Common myeloid progenitor, CD34-positive (primary cell): ENCODE measurements around the gene LIPA.

Experiments
- CTCF ChIA-PET: fragments of 350-600 bp; sonication (Branson Sonifier 250); formaldehyde crosslinking; loops from one replicate; lab custom pipeline; 2021; ENCODE audit warnings: antibody characterized with exemption; lab: Charles Lee
- POLR2A ChIA-PET: fragments of 350-600 bp; sonication (Branson Sonifier 250); formaldehyde crosslinking; loops from one replicate; lab custom pipeline; 2021; ENCODE audit warnings: antibody characterized with exemption; lab: Charles Lee
- DNase-seq, 3 donors: peaks; one replicate each; pipeline versions ENCODE4 v3.0.0 to v3.0.0-alpha.2; 2013
- H3K27ac ChIP-seq, 2 experiments: 1 replicate in 1 of 2; 2 replicates in 1 of 2; pipeline ENCODE4 v1.7.0; 2013; ENCODE audit warnings: inconsistent platforms in 2 of 2, low read length in 2 of 2, mild to moderate bottlenecking in 2 of 2, low read depth in 1 of 2, moderate library complexity in 1 of 2; ENCODE audit not compliant: severe bottlenecking in 2 of 2, insufficient read depth in 1 of 2, poor library complexity in 1 of 2
- H3K27me3 ChIP-seq, 5 experiments: replicated peaks in 2 of 5; 1 replicate in 3 of 5; 2 replicates in 2 of 5; pipeline versions ENCODE4 v1.6.1 to v1.7.0; 2013; ENCODE audit warnings: low read length in 4 of 5, mild to moderate bottlenecking in 2 of 5, moderate library complexity in 2 of 5, inconsistent platforms in 1 of 5; ENCODE audit not compliant: insufficient read depth in 5 of 5, control insufficient read depth in 4 of 5
- H3K36me3 ChIP-seq, 4 experiments: 1 replicate in 2 of 4; 2 replicates in 2 of 4; pipeline versions ENCODE4 v1.6.1 to v1.7.0; 2013; ENCODE audit warnings: low read length in 3 of 4, control low read depth in 1 of 4, mild to moderate bottlenecking in 1 of 4; ENCODE audit not compliant: control insufficient read depth in 4 of 4, insufficient read depth in 4 of 4
- H3K4me1 ChIP-seq, 4 experiments: 1 replicate in 3 of 4; 2 replicates in 1 of 4; pipeline versions ENCODE4 v1.6.1 to v1.7.1; 2013; ENCODE audit warnings: low read length in 3 of 4, mild to moderate bottlenecking in 3 of 4, control low read depth in 1 of 4, inconsistent platforms in 1 of 4, moderate library complexity in 1 of 4; ENCODE audit not compliant: control insufficient read depth in 4 of 4, insufficient read depth in 4 of 4; ENCODE audit errors: control extremely low read depth in 1 of 4
- H3K4me3 ChIP-seq, 7 experiments: 1 replicate in 4 of 7; 2 replicates in 3 of 7; pipeline versions ENCODE4 v1.5.1 to v1.7.0; 2013; ENCODE audit warnings: mild to moderate bottlenecking in 7 of 7, low read length in 6 of 7, moderate library complexity in 6 of 7, inconsistent platforms in 2 of 7, low read depth in 2 of 7, control low read depth in 1 of 7; ENCODE audit not compliant: insufficient read depth in 4 of 7, control insufficient read depth in 1 of 7; ENCODE audit errors: extremely low read depth in 1 of 7
- H3K9me3 ChIP-seq, 5 experiments: 1 replicate in 4 of 5; 2 replicates in 1 of 5; pipeline versions ENCODE4 v1.6.1 to v1.7.1; 2013; ENCODE audit warnings: low read length in 4 of 5, mild to moderate bottlenecking in 2 of 5, inconsistent platforms in 1 of 5, low read depth in 1 of 5, moderate library complexity in 1 of 5; ENCODE audit not compliant: control insufficient read depth in 4 of 5, insufficient read depth in 2 of 5; ENCODE audit errors: control extremely low read depth in 1 of 5
- WGBS: methylation state at CpG from one replicate; pipeline ENCODE4 v1.1.5; 2013; ENCODE audit not compliant: insufficient coverage; 5-methylcytosine and 5-hydroxymethylcytosine counted together

The LIPA gene

DNA sequence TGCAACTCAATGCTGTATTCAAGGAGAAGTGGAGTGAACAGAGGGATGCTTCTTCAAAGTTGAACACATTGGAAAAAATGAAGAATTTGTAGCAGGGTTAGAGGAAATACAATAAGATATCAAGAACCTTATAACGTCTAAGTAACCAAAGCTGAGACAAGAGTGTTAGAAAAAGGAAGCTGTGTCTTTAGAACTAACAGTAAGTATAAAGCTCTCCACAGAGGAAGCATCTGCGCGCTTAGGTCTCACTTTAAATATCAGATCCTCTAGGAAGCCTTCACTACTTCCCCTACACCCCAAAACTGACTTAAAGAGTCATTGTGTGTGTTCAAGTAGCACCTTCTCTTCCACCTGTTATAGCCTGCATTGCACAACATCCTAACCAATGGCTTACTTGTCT, 87.5 kb downstream of the LIPA start:
- H3K27me3 ChIP-seq, result no peaks in the 10 kb centered on the region
- H3K4me1 ChIP-seq, result peaks cover 10 to 22% (median 16%) of the 10 kb centered on the region in 4 experiments
- no peaks in the 10 kb centered on the region for H3K36me3 ChIP-seq
- H3K27ac ChIP-seq, result peak overlapping the region in 1 of 2 experiments; percentile 16
- WGBS, result 0% methylated on average over 2 of the region's 3 CpGs
- peak overlapping the region in 5 of 7 experiments; percentile 27 to 74 (median 50) for H3K4me3 ChIP-seq
- CTCF ChIA-PET, result interaction anchor here (0.9 to 2.6 kb wide), 2 partner anchors 13 to 135 kb away, joined by 4 to 10 read pairs; no protein-coding TSS in a partner anchor
- POLR2A ChIA-PET, result no interaction called here
- no peaks in the 10 kb centered on the region for H3K9me3 ChIP-seq
- peak; percentile 14 to 85 (median 78) for DNase-seq
